GM12878 (cell line): ENCODE results near the gene LRRFIP2. TPM values are rescaled to one million over a fixed set of nuclear protein-coding genes. Genes with fewer than 3 reads are reported as not detected.

ENCODE experiments used
- ATAC-seq: fragments of 200-7000 bp; cut with Tn5 transposase; 3 replicates; pipeline ENCODE4 v1.9.1; 2020; ENCODE audit warnings: mild to moderate bottlenecking, moderate library complexity
- BruUV-seq: library from RNA; stranded (reverse); fragments of 400-500 nt; replicated peaks from 2 replicates; lab custom pipeline; 2021; lab: Mats Ljungman, UMichigan
- CTCF ChIA-PET: fragments of 300-600 bp; sonication (Branson Sonifier 250); formaldehyde crosslinking; extraction: SDS; loops from one replicate; lab custom pipeline; 2021; ENCODE audit warnings: inconsistent platforms; lab: Yijun Ruan, JAX
- POLR2A ChIA-PET: fragments of 350-600 bp; formaldehyde crosslinking; extraction: SDS; loops from one replicate; lab custom pipeline; 2021; ENCODE audit warnings: inconsistent platforms; lab: Charles Lee
- RAD21 ChIA-PET: fragments of 300-600 bp; sonication (Branson Sonifier 250); formaldehyde crosslinking; loops from one replicate; lab custom pipeline; 2023; ENCODE audit warnings: antibody characterized with exemption; ENCODE audit not compliant: unreplicated experiment; lab: Charles Lee
- SMC1A ChIA-PET: fragments of 300-600 bp; sonication (Branson Sonifier 250); formaldehyde crosslinking; loops from one replicate; lab custom pipeline; 2023; ENCODE audit not compliant: unreplicated experiment, uncharacterized antibody; lab: Charles Lee
- DNase-seq: peaks from one replicate; pipeline ENCODE4 v3.0.0-alpha.2; 2011; ENCODE audit warnings: low read depth, low spot score
- FAIRE-seq: peaks from 3 replicates; lab custom pipeline; 2011; peaks lifted over from hg19 to GRCh38; lab: Jason Lieb, UNC
- H2AFZ ChIP-seq: 2 replicates; pipeline ENCODE4 v1.6.0; 2011; ENCODE audit warnings: low read depth, low read length, control low read depth; ENCODE audit not compliant: control insufficient read depth
- H3K27ac ChIP-seq: 2 replicates; pipeline ENCODE4 v1.5.1; 2011; ENCODE audit warnings: control low read depth; ENCODE audit not compliant: control insufficient read depth, insufficient read depth
- H3K27me3 ChIP-seq, 2 experiments: replicated peaks in 1 of 2; 2 replicates each; pipeline versions ENCODE4 v1.6.0 to v1.6.1; 2011; ENCODE audit warnings: low read length in 1 of 2; ENCODE audit not compliant: control insufficient read depth in 2 of 2, insufficient read depth in 2 of 2
- H3K36me3 ChIP-seq, 2 experiments: 2 replicates each; pipeline ENCODE4 v1.5.1; 2011; ENCODE audit warnings: low read length in 1 of 2; ENCODE audit not compliant: control insufficient read depth in 2 of 2, insufficient read depth in 2 of 2
- H3K4me1 ChIP-seq: 2 replicates; pipeline ENCODE4 v1.6.1; 2011; ENCODE audit warnings: mild to moderate bottlenecking, low read length, moderate library complexity, mixed read lengths; ENCODE audit not compliant: control insufficient read depth, insufficient read depth
- H3K4me2 ChIP-seq: 2 replicates; pipeline ENCODE4 v1.6.0; 2011; ENCODE audit warnings: control low read depth; ENCODE audit not compliant: control insufficient read depth, insufficient read depth
- H3K4me3 ChIP-seq: fragments of 200-600 bp; sonication (generic); 2 replicates; pipeline ENCODE4 v1.5.1; 2016
- H3K79me2 ChIP-seq: 2 replicates; pipeline ENCODE4 v1.6.0; 2011; ENCODE audit warnings: low read length; ENCODE audit not compliant: control insufficient read depth, insufficient read depth
- H3K9ac ChIP-seq: 2 replicates; pipeline ENCODE4 v1.8.0; 2011; ENCODE audit warnings: low read length, control low read depth, mixed read lengths; ENCODE audit not compliant: control insufficient read depth, insufficient read depth
- H3K9me3 ChIP-seq: replicated peaks from 3 replicates; pipeline ENCODE4 v1.5.1; 2011; ENCODE audit warnings: mild to moderate bottlenecking, low read length; ENCODE audit not compliant: control insufficient read depth, insufficient read depth
- H4K20me1 ChIP-seq: 2 replicates; pipeline ENCODE4 v1.6.0; 2011; ENCODE audit not compliant: control insufficient read depth, insufficient read depth
- ASH2L ChIP-seq: fragments of 300-600, 200-600 bp; sonication (generic); IDR thresholded peaks from 2 replicates; pipeline ENCODE4 v1.6.1; 2017; ENCODE audit warnings: low read depth, mild to moderate bottlenecking, borderline replicate concordance
- IRF4 ChIP-seq: IDR thresholded peaks from 2 replicates; pipeline ENCODE4 v1.6.1; 2011; ENCODE audit warnings: low read depth, low read length
- NKRF ChIP-seq: fragments of 450-650 bp; conservative IDR thresholded peaks from 2 replicates; pipeline ENCODE4 v1.6.1; 2017; ENCODE audit warnings: mild to moderate bottlenecking, moderate library complexity
- RAD21 ChIP-seq: IDR thresholded peaks from 2 replicates; pipeline ENCODE4 v1.6.1; 2011; ENCODE audit warnings: mild to moderate bottlenecking, low read depth, low read length, moderate library complexity; ENCODE audit not compliant: insufficient read depth
- YY1 ChIP-seq: IDR thresholded peaks from 2 replicates; pipeline ENCODE4 v1.6.1; 2011; ENCODE audit warnings: low read depth, mild to moderate bottlenecking, low read length
- WGBS: methylation state at CpG from one replicate; pipeline ENCODE4 v1.1.6; 2016; ENCODE audit warnings: low lambda C conversion rate; ENCODE audit not compliant: insufficient replicate concordance, insufficient coverage; ENCODE audit errors: missing lambda C conversion rate; 5-methylcytosine and 5-hydroxymethylcytosine counted together
- in situ Hi-C: fragments of 300-500 bp; cut with MboI; formaldehyde crosslinking; loops from 9 replicates; pipeline ENCODE4 v1.14.3; 2018; ENCODE audit warnings: mixed read lengths
- intact Hi-C: fragments of 100-400 bp; cut with micrococcal nuclease; formaldehyde crosslinking; loops from one replicate; pipeline ENCODE4 v1.14.2; 2022; ENCODE audit not compliant: unreplicated experiment
- polyA plus RNA-seq, 11 experiments: library from polyadenylated mRNA; depleted of rRNA in 4 of 11; unstranded in 6 of 11; stranded (reverse) in 5 of 11; fragments of >200 nt; fragmentation: Nextera tagmentation in 4 of 11; fragmentation: Illumina TruSeq in 1 of 11; extraction: Ambion mirVana in 4 of 11; extraction: Trizol in 1 of 11; gene quantifications; 1 replicate in 1 of 11; 2 replicates in 10 of 11; pipeline versions ENCODE4 v1.2.1 to v1.2.3, GENCODE V29; 2011 to 2016; ENCODE audit warnings: inconsistent platforms in 2 of 11, missing spikeins in 2 of 11, low read depth in 1 of 11
- total RNA-seq, 4 experiments: library from RNA; depleted of rRNA in 3 of 4; stranded (reverse); fragments of >200 nt in 3 of 4; fragmentation: Illumina TruSeq in 1 of 4; extraction: Trizol in 1 of 4; gene quantifications; 2 replicates each; pipeline versions ENCODE4 v1.2.1 to v1.2.3, GENCODE V29; 2013 to 2021

Gene LRRFIP2
- total and polyA plus RNA-seq, 10 of the 15 experiments (the other 5 are each of a cell fraction or from before 2014, with no cell fraction given), result 9.7 to 46.9 (median 38.1) TPM

DNA sequence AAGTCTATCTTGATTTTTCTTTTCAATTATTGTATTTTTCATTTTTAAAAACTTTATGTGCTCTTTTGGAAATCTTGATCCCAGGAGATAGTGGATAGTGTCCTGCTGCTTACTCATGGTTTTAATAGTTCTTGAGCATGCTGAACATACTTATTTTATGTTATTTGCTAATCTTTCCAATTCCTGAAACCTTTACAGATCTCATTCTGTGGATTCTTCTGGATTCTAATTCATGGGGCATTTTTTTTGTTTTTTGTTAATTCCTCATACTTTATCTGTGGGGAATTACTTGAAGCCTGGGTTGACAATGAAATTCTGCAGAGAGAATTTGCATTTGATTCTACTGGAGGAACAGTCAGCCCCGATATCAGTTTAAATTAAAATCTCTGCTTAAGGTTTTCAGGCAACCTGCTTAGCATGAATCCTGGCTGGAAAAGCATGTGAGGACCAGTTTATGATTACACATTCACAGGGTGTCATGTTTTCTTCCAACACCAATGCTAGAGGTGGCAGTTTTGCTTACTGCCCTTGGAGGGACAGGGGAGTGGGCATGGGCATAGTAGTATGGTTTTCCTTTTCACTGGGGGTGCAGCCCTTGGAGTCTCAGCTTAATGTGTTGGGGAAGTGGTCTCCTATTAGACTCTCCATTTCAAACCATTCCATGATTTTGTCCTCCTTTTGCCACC lies 135.1 kb downstream of the LRRFIP2 start:
- TF ChIP-seq RAD21, result no peak
- TF ChIP-seq YY1, result no peak
- no peak for TF ChIP-seq IRF4
- TF ChIP-seq ASH2L, result no peak
- DNase-seq, result no peak
- no peak for ATAC-seq
- CTCF ChIA-PET, result interaction anchor here (0.6 to 2.6 kb wide), 3 partner anchors 15 to 132 kb away, joined by 4 to 13 read pairs (median 5); no protein-coding TSS in a partner anchor
- POLR2A ChIA-PET, result no interaction called here
- intact Hi-C loops (no loop called here), in situ Hi-C loops (no loop called here)
- WGBS, result 96% methylated on average over 1 of the region's 1 CpG
- Histone ChIP-seq H3K4me3 (no peak overlapping the region), H3K36me3 (peaks cover 17 to 19% of the 10 kb centered on the region in 2 experiments), H2AFZ (no peak overlapping the region), H3K27me3 (no peaks in the 10 kb centered on the region), H3K9ac (no peak overlapping the region), H3K27ac (no peak overlapping the region), H4K20me1 (no peaks in the 10 kb centered on the region), H3K4me2 (no peak overlapping the region), H3K9me3 (peaks cover 8% of the 10 kb centered on the region; the same call in 2 of the 3 replicates), H3K4me1 (no peaks in the 10 kb centered on the region), H3K79me2 (no peaks in the 10 kb centered on the region)
- SMC1A ChIA-PET, result interaction anchor here (1.0 to 2.4 kb wide), 7 partner anchors 14 to 174 kb away, joined by 3 to 12 read pairs (median 4); no protein-coding TSS in a partner anchor
- FAIRE-seq, result no peak
- no TSS peak for BruUV-seq
- RAD21 ChIA-PET, result no interaction called here

GRCh38 chr3:37037352-37037751 lies 137.0 kb downstream of the LRRFIP2 start:
- no peak for TF ChIP-seq NKRF
- TF ChIP-seq IRF4, result no peak
- no TSS peak for BruUV-seq
- Histone ChIP-seq H3K4me3 (no peak overlapping the region), H3K36me3 (peaks cover 17 to 28% of the 10 kb centered on the region in 2 experiments), H4K20me1 (no peaks in the 10 kb centered on the region), H3K9ac (no peak overlapping the region), H3K27ac (no peak overlapping the region), H3K4me1 (no peaks in the 10 kb centered on the region), H3K9me3 (peaks cover 8% of the 10 kb centered on the region; the same call in 2 of the 3 replicates), H2AFZ (no peak overlapping the region), H3K4me2 (no peak overlapping the region), H3K79me2 (no peaks in the 10 kb centered on the region), H3K27me3 (no peaks in the 10 kb centered on the region)
- FAIRE-seq, result no peak
- POLR2A ChIA-PET, result no interaction called here
- RAD21 ChIA-PET, result interaction anchor here (1.2 kb wide), 1 partner anchor 12 kb away, joined by 3 read pairs; no protein-coding TSS in a partner anchor
- WGBS, result 100% methylated on average over 3 of the region's 3 CpGs
- intact Hi-C loops, result no loop called here
- no peak for ATAC-seq
- in situ Hi-C loops, result no loop called here
- CTCF ChIA-PET, result interaction anchor here (1.4 to 2.6 kb wide), 2 partner anchors 13 to 174 kb away, joined by 3 to 13 read pairs; no protein-coding TSS in a partner anchor
- SMC1A ChIA-PET, result interaction anchor here (0.9 to 2.4 kb wide), 3 partner anchors 9 to 27 kb away, joined by 3 to 12 read pairs (median 3); no protein-coding TSS in a partner anchor
- no peak for DNase-seq
